Esophagus (tissue), 2 donors: ENCODE results near the gene KPNA3. TPM values are rescaled to one million over a fixed set of nuclear protein-coding genes. Genes with fewer than 3 reads are reported as not detected.

Experiments used
- H3K27ac ChIP-seq, 2 donors: one replicate each; pipeline ENCODE4 v1.5.1; 2013; ENCODE audit warnings: low read depth in 2 of 2, mild to moderate bottlenecking in 2 of 2, inconsistent platforms in 1 of 2, low read length in 1 of 2, moderate library complexity in 1 of 2
- H3K27me3 ChIP-seq, 2 donors: one replicate each; pipeline ENCODE4 v1.6.1; 2013; ENCODE audit warnings: low read length in 2 of 2, control low read depth in 1 of 2, mild to moderate bottlenecking in 1 of 2; ENCODE audit not compliant: insufficient read depth in 2 of 2, control insufficient read depth in 1 of 2
- H3K36me3 ChIP-seq, 2 donors: one replicate each; pipeline ENCODE4 v1.6.1; 2013; ENCODE audit warnings: low read length in 1 of 2; ENCODE audit not compliant: control insufficient read depth in 2 of 2, insufficient read depth in 2 of 2
- H3K4me1 ChIP-seq, 2 donors: one replicate each; pipeline ENCODE4 v1.6.1; 2013; ENCODE audit warnings: low read length in 1 of 2; ENCODE audit not compliant: control insufficient read depth in 2 of 2, insufficient read depth in 2 of 2
- H3K4me3 ChIP-seq, 2 donors: one replicate each; pipeline ENCODE4 v1.5.1; 2013; ENCODE audit warnings: low read length in 2 of 2, mild to moderate bottlenecking in 2 of 2, low read depth in 1 of 2, moderate library complexity in 1 of 2
- H3K9me3 ChIP-seq, 2 donors: one replicate each; pipeline ENCODE4 v1.6.1; 2013; ENCODE audit warnings: mild to moderate bottlenecking in 2 of 2, low read depth in 1 of 2, low read length in 1 of 2, moderate library complexity in 1 of 2; ENCODE audit not compliant: control insufficient read depth in 2 of 2, insufficient read depth in 1 of 2
- WGBS, 2 donors: extraction: QIAGEN DNeasy Blood & Tissue Kit; methylation state at CpG; one replicate each; pipeline ENCODE4 v1.1.7; 2013; 5-methylcytosine and 5-hydroxymethylcytosine counted together
- polyA plus RNA-seq, 2 donors: library from polyadenylated mRNA; stranded (reverse); fragments of 200-250 nt; gene quantifications; one replicate each; pipeline ENCODE4 v1.2.3, GENCODE V29; 2013
- donor health status: healthy with polysubstance abuse.
- donor health status: Bipolar disorder and iron deficiency.

KPNA3 gene
- polyA plus RNA-seq, 2 donors: 11.7 to 15.0 TPM

DNA sequence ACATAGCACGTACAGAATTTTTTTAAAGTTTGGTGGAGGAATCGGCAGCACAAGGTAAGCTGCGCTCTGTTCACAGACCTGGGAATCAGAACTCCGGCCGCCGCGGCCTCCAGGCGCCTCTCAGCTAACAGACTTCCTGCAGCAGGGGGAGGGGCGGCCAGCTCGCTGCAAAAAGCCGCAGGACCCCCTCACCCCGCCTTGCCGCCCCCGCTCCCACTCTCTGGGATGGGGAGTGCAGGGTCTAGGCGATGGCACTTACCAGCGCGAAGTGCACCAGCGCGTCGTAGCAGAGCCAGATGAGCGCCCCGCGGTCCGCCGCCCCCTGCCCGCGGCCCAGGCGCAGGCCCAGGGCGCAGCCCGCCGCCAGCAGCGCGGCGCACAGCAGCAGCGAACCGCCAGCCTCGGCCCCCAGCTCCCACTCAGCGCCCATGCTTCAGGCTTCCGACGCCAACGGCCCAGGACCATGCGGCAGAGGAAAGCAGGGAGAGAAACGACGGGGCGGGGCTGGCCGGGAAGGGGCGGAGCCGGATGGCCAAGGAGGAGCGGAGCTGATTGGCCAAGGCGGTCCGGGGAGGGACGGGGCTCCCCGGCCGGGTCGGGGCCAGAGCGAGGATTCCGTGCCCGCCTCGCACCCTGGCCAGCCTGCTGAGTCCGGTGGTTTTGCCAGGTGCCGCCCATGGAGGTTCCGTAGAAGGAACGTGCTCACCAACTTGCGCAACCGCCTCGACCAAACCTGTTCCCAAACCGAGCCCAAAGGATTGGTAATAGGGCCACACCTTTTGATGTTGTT, 101.3 kb downstream of the KPNA3 start, which contains the start of gene EBPL:
EBPL (minus strand) TSS at position 492 of the 790 bp plus-strand sequence; CDS start at position 430, 62 bp downstream.
- H3K27ac ChIP-seq: peak within 1 kb of the TSS; percentile 92 to 97
- peak within 1 kb of the TSS; percentile 64 to 68 for H3K4me3 ChIP-seq
- H3K36me3 ChIP-seq: peaks cover 0 to 3% of the 10 kb centered on the region in 2 donors
- H3K27me3 ChIP-seq: no peaks in the 10 kb centered on the region
- H3K4me1 ChIP-seq: peaks cover 0 to 4% of the 10 kb centered on the region in 2 donors
- no peaks in the 10 kb centered on the region for H3K9me3 ChIP-seq
- 0 to 1% methylated on average over 58 to 67 of the region's 67 CpGs for WGBS, 2 donors

DNA sequence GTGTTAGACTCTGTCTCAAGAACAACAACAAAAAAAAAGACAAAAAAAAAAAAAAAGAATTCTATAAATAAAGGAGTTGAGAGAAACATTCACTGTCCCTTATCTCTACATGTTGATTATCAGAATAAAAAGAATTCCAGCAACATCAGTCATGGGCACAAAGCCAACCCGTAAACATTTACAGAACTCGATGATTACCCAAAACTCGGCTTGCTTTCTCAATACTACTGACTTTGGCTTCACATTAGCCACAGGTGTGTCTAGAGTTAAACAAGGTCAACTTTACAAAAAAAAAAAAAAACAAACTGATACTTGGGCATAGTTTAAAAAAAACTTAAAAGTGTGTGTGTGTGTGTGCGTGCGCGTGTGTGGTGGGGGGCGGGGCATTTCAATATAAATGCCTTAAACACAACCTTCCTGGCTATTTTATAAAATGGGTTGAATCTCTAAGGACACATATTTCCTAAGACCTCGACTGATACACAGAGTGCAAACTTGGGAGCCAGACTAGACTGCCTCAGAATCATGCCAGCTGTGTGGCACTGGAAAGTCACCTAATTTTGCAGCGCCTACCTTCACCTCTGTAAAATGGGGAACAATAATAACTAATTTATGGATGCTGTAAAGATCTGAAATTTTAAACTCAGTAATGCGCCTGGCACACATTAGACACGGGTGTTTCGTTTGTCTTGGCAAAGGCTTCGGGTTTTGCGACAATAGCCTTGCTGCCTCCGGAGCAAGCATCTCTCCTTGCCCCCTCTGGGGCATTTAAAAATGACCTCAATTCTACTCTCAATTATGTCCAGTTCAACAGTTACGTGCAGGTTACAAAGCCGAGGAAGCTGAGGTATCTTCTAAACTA, 102.1 kb downstream of the KPNA3 start:
- H3K27me3 ChIP-seq: no peaks in the 10 kb centered on the region
- 8% methylated on average over 17 of the region's 17 CpGs for WGBS, 2 donors
- peak overlapping the region; percentile 92 to 97 for H3K27ac ChIP-seq
- H3K36me3 ChIP-seq: peaks cover 0 to 3% of the 10 kb centered on the region in 2 donors
- no peaks in the 10 kb centered on the region for H3K9me3 ChIP-seq
- peaks cover 0 to 4% of the 10 kb centered on the region in 2 donors for H3K4me1 ChIP-seq
- H3K4me3 ChIP-seq: peak overlapping the region; percentile 64 to 68

DNA sequence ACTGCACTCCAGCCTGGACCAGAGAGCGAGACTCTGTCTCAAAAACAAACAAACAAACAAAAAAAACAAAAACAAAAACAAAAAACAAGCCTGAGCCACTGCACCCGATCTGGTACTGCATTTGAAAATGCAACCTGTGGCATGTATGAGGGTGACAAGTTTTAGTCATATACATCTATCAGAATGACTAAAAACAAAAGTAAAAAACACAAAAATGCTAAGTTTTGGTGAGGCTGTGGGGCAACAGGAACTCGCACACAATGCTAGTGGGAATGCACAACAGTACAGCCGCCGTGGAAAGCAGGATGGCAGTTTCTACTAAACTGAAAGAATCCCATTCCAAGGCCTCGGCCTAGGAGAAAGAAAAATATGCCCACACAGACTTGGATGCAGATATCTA, 109.0 kb downstream of the KPNA3 start:
- H3K36me3 ChIP-seq: peaks cover 0 to 6% of the 10 kb centered on the region in 2 donors
- H3K27ac ChIP-seq: no peak overlapping the region
- no peaks in the 10 kb centered on the region for H3K9me3 ChIP-seq
- no peaks in the 10 kb centered on the region for H3K27me3 ChIP-seq
- 86 to 91% methylated on average over 6 of the region's 6 CpGs for WGBS, 2 donors
- no peak overlapping the region for H3K4me3 ChIP-seq
- peaks cover 0 to 4% of the 10 kb centered on the region in 2 donors for H3K4me1 ChIP-seq

DNA sequence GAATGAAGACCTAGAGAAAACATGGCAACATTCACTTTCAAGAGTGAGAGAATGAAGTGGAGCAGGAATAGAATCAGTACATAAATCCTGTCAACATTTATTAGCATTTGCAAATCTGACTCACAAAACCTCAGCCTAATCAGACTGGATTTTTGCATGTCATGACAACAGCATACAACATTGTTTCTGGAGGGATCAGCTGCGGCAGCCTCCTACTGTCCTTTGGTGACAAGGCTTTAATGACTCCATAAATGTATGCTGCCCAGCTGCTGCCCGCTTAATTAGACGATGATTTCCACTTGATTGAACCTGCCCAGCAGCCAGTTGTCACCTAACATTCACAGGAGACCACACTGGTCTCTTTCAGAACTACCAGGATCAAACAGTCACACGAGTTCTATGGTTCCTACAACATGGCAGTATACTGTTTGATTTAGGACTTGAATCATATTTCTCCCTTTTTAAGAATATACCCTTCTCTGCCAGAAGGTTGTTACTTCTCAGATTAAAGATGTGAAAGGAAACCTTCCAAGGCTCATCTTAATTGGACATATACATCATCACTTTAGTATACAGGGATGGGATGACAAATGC, 110.5 kb downstream of the KPNA3 start:
- Histone ChIP-seq H3K27ac (peak overlapping the region in 1 of 2 donors; percentile 52), H3K4me3 (no peak overlapping the region), H3K4me1 (peaks cover 0 to 3% of the 10 kb centered on the region in 2 donors), H3K9me3 (no peaks in the 10 kb centered on the region), H3K36me3 (peaks cover 0 to 3% of the 10 kb centered on the region in 2 donors), H3K27me3 (no peaks in the 10 kb centered on the region)
- WGBS, 2 donors: 53 to 68% methylated on average over 4 of the region's 4 CpGs

DNA sequence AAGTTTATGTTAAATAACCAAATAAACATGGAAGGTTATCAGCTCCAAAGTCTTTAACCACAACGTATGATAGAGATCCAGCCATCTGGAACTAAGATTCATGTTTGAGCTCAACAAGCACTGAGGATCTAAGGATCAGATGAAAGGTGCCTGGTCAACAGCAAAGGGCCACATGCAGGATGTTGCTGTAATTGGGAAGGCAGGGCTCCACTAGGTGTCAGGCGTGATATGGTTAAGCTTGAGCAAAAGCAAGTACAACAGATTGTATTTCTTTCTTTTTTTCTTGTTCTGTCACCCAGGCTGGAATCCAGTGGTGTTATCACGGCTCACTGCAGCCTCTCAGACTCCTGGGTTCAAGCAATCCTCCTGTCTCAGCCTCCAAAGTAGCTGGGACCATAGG, 113.2 kb downstream of the KPNA3 start:
- no peak overlapping the region for H3K4me3 ChIP-seq
- no peaks in the 10 kb centered on the region for H3K4me1 ChIP-seq
- H3K9me3 ChIP-seq: no peaks in the 10 kb centered on the region
- H3K27ac ChIP-seq: no peak overlapping the region
- no peaks in the 10 kb centered on the region for H3K27me3 ChIP-seq
- WGBS, 2 donors: 65 to 84% methylated on average over 3 of the region's 3 CpGs
- H3K36me3 ChIP-seq: peaks cover 0 to 5% of the 10 kb centered on the region in 2 donors

DNA sequence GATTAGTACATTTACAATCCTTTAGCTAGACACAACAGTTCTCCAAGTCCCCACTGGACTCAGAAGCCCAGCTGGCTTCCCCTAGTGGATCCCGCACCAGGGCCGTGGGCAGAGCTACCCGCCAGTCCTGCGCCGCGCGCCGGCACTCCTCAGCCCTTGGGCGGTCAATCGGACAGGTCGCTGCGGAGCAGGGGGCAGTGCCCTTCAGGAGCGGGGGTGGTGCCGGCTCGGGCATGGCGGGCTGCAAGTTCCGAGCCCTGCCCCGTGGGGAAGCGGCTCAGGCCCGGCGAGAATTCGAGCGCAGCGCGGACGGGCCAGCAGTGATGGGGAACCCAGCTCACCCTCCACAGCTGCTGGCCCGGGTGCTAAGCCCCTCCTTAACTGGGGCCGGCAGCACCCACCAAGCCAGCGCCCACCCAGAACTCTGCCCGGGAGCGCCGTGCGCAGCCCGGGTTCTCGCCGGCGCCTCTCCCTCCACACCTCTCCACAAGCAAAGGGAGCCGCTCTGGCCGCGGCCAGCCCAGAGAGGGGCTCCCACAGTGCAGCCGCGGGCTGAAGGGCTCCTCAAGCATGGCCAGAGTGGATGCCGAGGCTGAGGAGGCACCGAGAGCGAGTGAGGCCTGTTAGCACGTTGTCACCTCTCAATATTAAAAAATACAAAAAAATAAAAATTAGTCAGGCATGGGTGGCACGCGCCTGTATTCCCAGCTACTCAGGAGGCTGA, 114.1 kb downstream of the KPNA3 start:
- no peaks in the 10 kb centered on the region for H3K27me3 ChIP-seq
- no peaks in the 10 kb centered on the region for H3K4me1 ChIP-seq
- WGBS, 2 donors: 95 to 96% methylated on average over 46 to 48 of the region's 48 CpGs
- peaks cover 0 to 5% of the 10 kb centered on the region in 2 donors for H3K36me3 ChIP-seq
- H3K9me3 ChIP-seq: no peaks in the 10 kb centered on the region
- H3K4me3 ChIP-seq: no peak overlapping the region
- no peak overlapping the region for H3K27ac ChIP-seq

DNA sequence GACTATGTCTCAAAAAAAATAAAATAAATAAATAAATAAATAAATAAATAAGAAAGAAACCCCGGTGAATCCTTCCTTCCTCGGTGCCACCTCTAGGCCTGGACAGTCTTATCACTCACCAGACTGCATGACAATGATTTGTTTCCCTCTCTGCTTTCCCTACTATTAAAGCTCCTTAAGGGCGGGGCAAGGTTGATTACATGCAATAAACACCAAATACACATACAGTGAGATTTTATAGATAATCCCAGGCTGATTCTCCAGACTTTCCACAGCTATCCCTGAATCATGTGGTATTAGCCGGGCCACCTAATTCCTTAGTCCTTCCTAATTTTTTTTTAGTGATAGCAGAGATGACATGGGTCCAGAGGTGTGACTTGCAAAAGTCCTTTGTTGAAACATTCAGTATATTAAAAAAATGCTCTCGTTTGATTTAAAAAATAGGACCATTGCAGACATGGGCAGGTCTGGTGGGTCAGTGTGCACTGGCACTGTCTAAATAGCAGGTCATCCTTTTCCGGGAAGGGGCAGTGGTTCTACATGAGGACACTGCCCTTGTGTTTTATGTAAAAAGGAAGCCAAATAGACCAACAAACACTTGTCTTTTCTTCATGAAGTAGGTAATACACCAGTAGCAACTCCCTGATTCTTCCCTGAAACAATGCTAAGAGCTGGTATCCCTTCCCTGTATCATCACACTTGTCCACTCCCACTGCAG, 115.7 kb downstream of the KPNA3 start:
- H3K4me3 ChIP-seq: no peak overlapping the region
- no peak overlapping the region for H3K27ac ChIP-seq
- 95% methylated on average over 6 of the region's 6 CpGs for WGBS, 2 donors
- no peaks in the 10 kb centered on the region for H3K4me1 ChIP-seq
- H3K9me3 ChIP-seq: no peaks in the 10 kb centered on the region
- no peaks in the 10 kb centered on the region for H3K27me3 ChIP-seq
- H3K36me3 ChIP-seq: peaks cover 0 to 5% of the 10 kb centered on the region in 2 donors

DNA sequence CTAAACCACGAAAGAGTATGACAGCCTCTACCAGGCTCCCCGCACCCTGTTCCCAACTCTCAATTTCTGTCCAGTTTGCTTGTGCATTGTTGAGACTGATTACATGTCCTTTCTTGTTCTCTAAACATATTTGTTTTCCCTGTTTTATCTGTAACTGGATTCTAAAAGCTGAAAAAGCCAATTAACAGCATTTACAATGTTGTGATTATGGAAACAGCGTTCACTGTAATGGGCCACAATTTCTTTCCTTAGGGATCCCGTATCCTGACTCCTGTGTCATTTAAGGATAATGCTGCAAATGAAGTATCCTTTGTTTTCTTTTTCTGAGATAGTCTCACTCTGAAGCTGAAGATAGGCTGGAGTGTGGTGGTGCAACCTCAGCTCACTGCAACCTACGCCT, 121.7 kb downstream of the KPNA3 start:
- Histone ChIP-seq H3K27me3 (no peaks in the 10 kb centered on the region), H3K9me3 (no peaks in the 10 kb centered on the region), H3K36me3 (peaks cover 2 to 9% of the 10 kb centered on the region in 2 donors), H3K27ac (no peak overlapping the region), H3K4me3 (no peak overlapping the region), H3K4me1 (no peaks in the 10 kb centered on the region)
- 68 to 78% methylated on average over 5 of the region's 5 CpGs for WGBS, 2 donors
